Gastroesophageal sphincter (tissue), 4 donors: ENCODE results near the gene FAM163B. TPM values are rescaled to one million over a fixed set of nuclear protein-coding genes. Genes with fewer than 3 reads are reported as not detected.

Experiments used
- ATAC-seq: fragments of 150-250 bp; one replicate; pipeline ENCODE4 v1.9.1; 2016; ENCODE audit warnings: mild to moderate bottlenecking, moderate library complexity
- H3K27ac ChIP-seq, 4 donors: fragments of 200-600 bp; sonication (generic) in 3 of 4; 1 replicate in 3 of 4; 2 replicates in 1 of 4; pipeline ENCODE4 v1.5.1; 2016 to 2019
- H3K27me3 ChIP-seq: fragments of 200-600 bp; sonication (generic); one replicate; pipeline ENCODE4 v1.5.1; 2019
- H3K36me3 ChIP-seq, 2 donors: fragments of 200-600 bp; sonication (generic); one replicate each; pipeline ENCODE4 v1.5.1; 2019; ENCODE audit warnings: control low read depth in 1 of 2
- H3K4me1 ChIP-seq, 3 donors: fragments of 200-600 bp; sonication (generic); 1 replicate in 2 of 3; 2 replicates in 1 of 3; pipeline ENCODE4 v1.5.1; 2016 to 2019; ENCODE audit warnings: control low read depth in 2 of 3
- H3K4me3 ChIP-seq, 2 donors: fragments of 200-600 bp; sonication (generic); one replicate each; pipeline ENCODE4 v1.5.1; 2019; ENCODE audit warnings: mild to moderate bottlenecking in 1 of 2, moderate library complexity in 1 of 2
- H3K9me3 ChIP-seq, 3 donors: fragments of 200-600 bp; sonication (generic); one replicate each; pipeline ENCODE4 v1.5.1; 2017 to 2019; ENCODE audit warnings: control low read depth in 2 of 3
- CTCF ChIP-seq, 4 experiments: fragments of 200-600 bp in 2 of 4; fragments of 450-650 bp in 2 of 4; sonication (generic) in 1 of 4; IDR thresholded peaks; one replicate each; pipeline ENCODE4 v1.5.1; 2017 to 2019; ENCODE audit warnings: antibody characterized with exemption in 4 of 4, mild to moderate bottlenecking in 2 of 4, moderate library complexity in 2 of 4
- EP300 ChIP-seq: sonication (generic); formaldehyde crosslinking; IDR thresholded peaks from one replicate; pipeline ENCODE4 v1.6.1; 2017; ENCODE audit warnings: antibody characterized with exemption, mild to moderate bottlenecking
- POLR2A ChIP-seq, 2 donors: fragments of 450-650 bp; IDR thresholded peaks; one replicate each; pipeline ENCODE4 v1.6.1; 2017; ENCODE audit warnings: antibody characterized with exemption in 2 of 2, mild to moderate bottlenecking in 2 of 2, moderate library complexity in 1 of 2
- POLR2AphosphoS5 ChIP-seq: sonication (generic); formaldehyde crosslinking; IDR thresholded peaks from one replicate; pipeline ENCODE4 v1.6.1; 2017; ENCODE audit warnings: antibody characterized with exemption
- WGBS, 2 donors: methylation state at CpG; one replicate each; pipeline ENCODE4 v1.1.5; 2018; ENCODE audit warnings: low coverage in 1 of 2; 5-methylcytosine and 5-hydroxymethylcytosine counted together
- total RNA-seq, 4 donors: library from RNA; depleted of rRNA; stranded (reverse); fragments of >200 nt; gene quantifications; one replicate each; pipeline ENCODE4 v1.1.0, GENCODE V29; 2016

The FAM163B gene
- total RNA-seq, 4 donors from 2014 or later: not detected

GRCh38 chr9:133562611-133563290 lies 46.4 kb downstream of the FAM163B start:
- WGBS, 2 donors: no CpG with 5 or more reads among the region's 54 CpGs
- H3K4me3 ChIP-seq: no peak overlapping the region
- H3K9me3 ChIP-seq: no peaks in the 10 kb centered on the region
- H3K27ac ChIP-seq: peak overlapping the region in 3 of 4 donors; percentile 49 to 80 (median 74)
- peaks cover 0 to 70% (median 28%) of the 10 kb centered on the region in 3 donors for H3K4me1 ChIP-seq
- ATAC-seq: no peak
- TF ChIP-seq POLR2AphosphoS5: no peak
- no peak for TF ChIP-seq CTCF (IDR thresholded peaks at IDR 0.05)
- TF ChIP-seq POLR2A (IDR thresholded peaks at IDR 0.05): no peak
- TF ChIP-seq EP300: no peak
- peaks cover 12% of the 10 kb centered on the region for H3K27me3 ChIP-seq
- H3K36me3 ChIP-seq: no peaks in the 10 kb centered on the region

- H3K27ac ChIP-seq: peak overlapping the region in 2 of 4 donors; percentile 31 to 59
- no peak for ATAC-seq
- peaks cover 12% of the 10 kb centered on the region for H3K27me3 ChIP-seq
- H3K4me1 ChIP-seq: peaks cover 0 to 74% (median 30%) of the 10 kb centered on the region in 3 donors
- no peak overlapping the region for H3K4me3 ChIP-seq
- no peaks in the 10 kb centered on the region for H3K9me3 ChIP-seq
- WGBS, 2 donors: 100% methylated on average over 1 of the region's 32 CpGs; no CpG with 5 or more reads in 1 of the 2 donors
- no peaks in the 10 kb centered on the region for H3K36me3 ChIP-seq
- no peak for TF ChIP-seq POLR2AphosphoS5
Observed at GRCh38 chr9:133561976-133562554, 47.1 kb downstream of the FAM163B start.

- Histone ChIP-seq H3K27me3 (peaks cover 12% of the 10 kb centered on the region), H3K4me1 (peaks cover 0 to 64% (median 30%) of the 10 kb centered on the region in 3 donors), H3K27ac (peak overlapping the region in 2 of 4 donors; percentile 16 to 59), H3K4me3 (no peak overlapping the region), H3K9me3 (no peaks in the 10 kb centered on the region), H3K36me3 (peaks cover 0 to 8% of the 10 kb centered on the region in 2 donors)
- no peak for ATAC-seq
- no CpG with 5 or more reads among the region's 22 CpGs for WGBS, 2 donors
- TF ChIP-seq EP300: no peak
- no peak for TF ChIP-seq POLR2A (IDR thresholded peaks at IDR 0.05)
- TF ChIP-seq POLR2AphosphoS5: no peak
- TF ChIP-seq CTCF (IDR thresholded peaks at IDR 0.05): no peak
Observed at GRCh38 chr9:133560944-133561343, 48.2 kb downstream of the FAM163B start.

GRCh38 chr9:133560311-133560710 lies 48.9 kb downstream of the FAM163B start:
- H3K9me3 ChIP-seq: no peaks in the 10 kb centered on the region
- H3K27ac ChIP-seq: peak overlapping the region in 3 of 4 donors; percentile 31 to 59 (median 31)
- H3K36me3 ChIP-seq: peaks cover 0 to 14% of the 10 kb centered on the region in 2 donors
- ATAC-seq: no peak
- 7% methylated on average over 5 of the region's 15 CpGs; no CpG with 5 or more reads in 1 of the 2 donors for WGBS, 2 donors
- no peak overlapping the region for H3K4me3 ChIP-seq
- no peak for TF ChIP-seq EP300
- no peak for TF ChIP-seq POLR2A (IDR thresholded peaks at IDR 0.05)
- TF ChIP-seq POLR2AphosphoS5: no peak
- no peak for TF ChIP-seq CTCF (IDR thresholded peaks at IDR 0.05)
- peaks cover 0 to 58% (median 26%) of the 10 kb centered on the region in 3 donors for H3K4me1 ChIP-seq
- peaks cover 12% of the 10 kb centered on the region for H3K27me3 ChIP-seq

GRCh38 chr9:133558191-133559126 lies 50.7 kb downstream of the FAM163B start:
- H3K27me3 ChIP-seq: peaks cover 12% of the 10 kb centered on the region
- peaks cover 0 to 48% (median 20%) of the 10 kb centered on the region in 3 donors for H3K4me1 ChIP-seq
- peak overlapping the region in 1 of 2 donors; percentile 6 for H3K4me3 ChIP-seq
- no peaks in the 10 kb centered on the region for H3K9me3 ChIP-seq
- WGBS, 2 donors: 39 to 42% methylated on average over 13 to 22 of the region's 31 CpGs
- peak overlapping the region in 3 of 4 donors; percentile 59 to 67 (median 63) for H3K27ac ChIP-seq
- no peak for ATAC-seq
- TF ChIP-seq CTCF (IDR thresholded peaks at IDR 0.05): no peak
- no peak for TF ChIP-seq EP300
- no peak for TF ChIP-seq POLR2A (IDR thresholded peaks at IDR 0.05)
- TF ChIP-seq POLR2AphosphoS5: no peak
- peaks cover 0 to 23% of the 10 kb centered on the region in 2 donors for H3K36me3 ChIP-seq
